Activated CD4-positive, alpha-beta memory T cell treated with anti-CD3 and anti-CD28 coated beads, Interleukin-2, amount 10 ng/mL, durations not matched to agents 7 days and 5 days (primary cell): ENCODE measurements around the gene ZNF512. TPM values are rescaled to one million over a fixed set of nuclear protein-coding genes. Genes with fewer than 3 reads are reported as not detected.

Source experiments
- CTCF ChIA-PET: fragments of 350-600 bp; sonication (Branson Sonifier 250); formaldehyde crosslinking; loops from one replicate; lab custom pipeline; 2021; ENCODE audit warnings: antibody characterized with exemption, inconsistent platforms; lab: Charles Lee
- POLR2A ChIA-PET: fragments of 350-600 bp; sonication (Branson Sonifier 250); formaldehyde crosslinking; loops from one replicate; lab custom pipeline; 2021; ENCODE audit warnings: antibody characterized with exemption; lab: Charles Lee
- DNase-seq: peaks from one replicate; pipeline ENCODE4 v3.0.0-alpha.2; 2020
- H3K27ac Mint-ChIP-seq: one replicate; pipeline ENCODE4 v1.8.0; 2021; ENCODE audit warnings: mild to moderate bottlenecking, mixed read lengths
- H3K27me3 Mint-ChIP-seq: one replicate; pipeline ENCODE4 v1.8.0; 2021; ENCODE audit warnings: mixed read lengths
- H3K36me3 Mint-ChIP-seq: one replicate; pipeline ENCODE4 v1.8.0; 2021; ENCODE audit warnings: low read depth, mixed read lengths
- H3K4me1 Mint-ChIP-seq: one replicate; pipeline ENCODE4 v1.8.0; 2021; ENCODE audit warnings: mixed read lengths
- H3K4me3 Mint-ChIP-seq: one replicate; pipeline ENCODE4 v1.8.0; 2021; ENCODE audit warnings: mild to moderate bottlenecking, mixed read lengths
- H3K9me3 Mint-ChIP-seq: one replicate; pipeline ENCODE4 v1.8.0; 2021; ENCODE audit warnings: mixed read lengths
- total RNA-seq, 2 experiments: library from RNA; stranded (reverse); gene quantifications; one replicate each; pipeline ENCODE4 v1.2.3, GENCODE V29; 2021

ZNF512 gene
- total RNA-seq, 2 experiments from 2014 or later = 31.4 to 34.0 TPM

GRCh38 chr2:27667446-27667845, 84.6 kb downstream of the ZNF512 start:
- Mint-ChIP-seq H3K27me3 (no peaks in the 10 kb centered on the region), H3K4me1 (peaks cover 39% of the 10 kb centered on the region), H3K36me3 (peaks cover 53% of the 10 kb centered on the region), H3K9me3 (no peaks in the 10 kb centered on the region), H3K4me3 (no peak overlapping the region), H3K27ac (no peak overlapping the region)
- DNase-seq = no peak
- POLR2A ChIA-PET = no interaction called here
- CTCF ChIA-PET = interaction anchor here (1.4 to 2.1 kb wide), 2 partner anchors 10 to 16 kb away, joined by 3 to 12 read pairs; no protein-coding TSS in a partner anchor

DNA sequence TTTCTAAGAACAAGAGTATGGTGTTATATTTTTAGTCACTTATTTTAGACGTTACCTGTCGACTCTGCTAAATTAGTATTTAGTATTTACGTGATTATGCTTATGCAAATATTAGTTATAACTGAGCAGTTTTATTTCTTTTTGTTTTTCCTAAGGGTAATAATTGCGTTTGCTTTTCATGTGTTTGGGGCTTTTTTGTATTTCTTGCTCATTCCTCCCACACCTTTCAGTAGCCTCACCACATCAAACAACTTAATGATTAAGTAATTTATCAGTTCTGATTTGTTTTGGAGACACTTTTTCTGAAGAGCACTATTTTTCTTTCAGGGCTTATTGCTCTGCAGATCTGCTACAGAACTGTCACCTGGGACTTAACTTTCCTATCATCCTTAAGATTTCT, 88.4 kb downstream of the ZNF512 start:
- peaks cover 12% of the 10 kb centered on the region for H3K4me1 Mint-ChIP-seq
- no peak for DNase-seq
- H3K27me3 Mint-ChIP-seq = no peaks in the 10 kb centered on the region
- ChIA-PET CTCF (no interaction called here), POLR2A (interaction anchor here (0.9 kb wide), 1 partner anchor 57 kb away, joined by 3 read pairs; no protein-coding TSS in a partner anchor)
- H3K4me3 Mint-ChIP-seq = no peak overlapping the region
- H3K36me3 Mint-ChIP-seq = peaks cover 70% of the 10 kb centered on the region
- no peaks in the 10 kb centered on the region for H3K9me3 Mint-ChIP-seq
- H3K27ac Mint-ChIP-seq = no peak overlapping the region

Other genes starting within 250 kb of the ZNF512 start
- 10 to 100 TPM; 49.0 to 49.1 TPM for gene GTF3C2, start 226.3 kb upstream of the ZNF512 start, total RNA-seq
- gene EIF2B4, start 212.7 kb upstream of the ZNF512 start, total RNA-seq = 10 to 100 TPM; 34.1 to 36.9 TPM
- 100 to 1,000 TPM; 116 to 123 TPM for gene SNX17, start 212.4 kb upstream of the ZNF512 start, total RNA-seq
- gene ZNF513, start 202.3 kb upstream of the ZNF512 start, total RNA-seq = 10 to 100 TPM; 15.6 to 16.7 TPM
- gene PPM1G, start 173.5 kb upstream of the ZNF512 start, total RNA-seq = 100 to 1,000 TPM; 119 to 122 TPM
- gene NRBP1, start 154.4 kb upstream of the ZNF512 start, total RNA-seq = 100 to 1,000 TPM; 103 to 104 TPM
- 10 to 100 TPM in 1 of 2 experiments, 1 to 10 TPM in 1; 7.5 to 10.1 TPM for gene KRTCAP3, start 140.7 kb upstream of the ZNF512 start, total RNA-seq
- 1 to 10 TPM; 7.9 to 9.9 TPM for gene IFT172, start 93.3 kb upstream of the ZNF512 start, total RNA-seq
- gene FNDC4, start 87.8 kb upstream of the ZNF512 start, total RNA-seq = not detected
- gene GCKR, start 86.2 kb upstream of the ZNF512 start, total RNA-seq = not detected
- under 1 TPM; 0.78 to 0.90 TPM for gene CCDC121, start 46.0 kb downstream of the ZNF512 start, total RNA-seq
- gene GPN1, start 46.0 kb downstream of the ZNF512 start, total RNA-seq = 10 to 100 TPM; 45.0 to 45.8 TPM
- 10 to 100 TPM; 36.5 to 37.2 TPM for gene SUPT7L, start 80.6 kb downstream of the ZNF512 start, total RNA-seq
- gene SLC4A1AP, start 80.8 kb downstream of the ZNF512 start, total RNA-seq = 10 to 100 TPM; 27.3 to 27.9 TPM
- gene MRPL33, start 188.7 kb downstream of the ZNF512 start, total RNA-seq = 10 to 100 TPM; 58.4 to 58.6 TPM